H9 (cell line): ENCODE data around the gene MPZL1. TPM values are rescaled to one million over a fixed set of nuclear protein-coding genes. Genes with fewer than 3 reads are reported as not detected.

Source experiments
- DNase-seq: peaks from one replicate; pipeline ENCODE4 v3.0.0-alpha.2; 2017
- H2AFZ ChIP-seq: one replicate; pipeline ENCODE4 v1.6.1; 2013; ENCODE audit warnings: mild to moderate bottlenecking, low read length, control low read depth, moderate library complexity
- H2AK5ac ChIP-seq: 2 replicates; pipeline ENCODE4 v1.6.1; 2013; ENCODE audit warnings: low read length, control low read depth, mixed read lengths; ENCODE audit not compliant: insufficient read length
- H2BK120ac ChIP-seq: one replicate; pipeline ENCODE4 v1.6.1; 2013; ENCODE audit warnings: low read depth, mild to moderate bottlenecking, low read length, control low read depth, inconsistent platforms; ENCODE audit not compliant: poor library complexity, severe bottlenecking
- H2BK12ac ChIP-seq: 2 replicates; pipeline ENCODE4 v1.6.1; 2013; ENCODE audit warnings: low read length, control low read depth, mixed read lengths, low read depth; ENCODE audit not compliant: insufficient read length
- H2BK15ac ChIP-seq: 2 replicates; pipeline ENCODE4 v1.6.1; 2013; ENCODE audit warnings: low read depth, low read length, control low read depth
- H2BK20ac ChIP-seq: one replicate; pipeline ENCODE4 v1.6.1; 2013; ENCODE audit warnings: low read depth, mild to moderate bottlenecking, low read length, control low read depth, inconsistent platforms; ENCODE audit not compliant: poor library complexity, severe bottlenecking
- H2BK5ac ChIP-seq: 2 replicates; pipeline ENCODE4 v1.6.1; 2013; ENCODE audit warnings: low read length, control low read depth, mixed read lengths; ENCODE audit not compliant: insufficient read length
- H3K14ac ChIP-seq: 2 replicates; pipeline ENCODE4 v1.6.1; 2013; ENCODE audit warnings: low read length, control low read depth; ENCODE audit not compliant: insufficient read depth
- H3K18ac ChIP-seq: 2 replicates; pipeline ENCODE4 v1.6.1; 2013; ENCODE audit warnings: low read depth, mild to moderate bottlenecking, mixed read lengths, low read length, control low read depth; ENCODE audit not compliant: insufficient read length
- H3K23ac ChIP-seq: 2 replicates; pipeline ENCODE4 v1.6.1; 2013; ENCODE audit warnings: low read length, control low read depth, mixed read lengths, low read depth; ENCODE audit not compliant: insufficient read length
- H3K23me2 ChIP-seq: 2 replicates; pipeline ENCODE4 v1.6.1; 2013; ENCODE audit warnings: low read depth, mild to moderate bottlenecking, mixed read lengths, low read length, control low read depth; ENCODE audit not compliant: insufficient read length, poor library complexity, severe bottlenecking
- H3K27ac ChIP-seq: 2 replicates; pipeline ENCODE4 v1.5.1; 2013; ENCODE audit warnings: low read length, control low read depth, mixed read lengths, low read depth; ENCODE audit not compliant: insufficient read length
- H3K27me3 ChIP-seq: 2 replicates; pipeline ENCODE4 v1.6.1; 2013; ENCODE audit warnings: low read length, control low read depth, inconsistent platforms; ENCODE audit not compliant: insufficient read depth
- H3K4ac ChIP-seq: 2 replicates; pipeline ENCODE4 v1.6.1; 2013; ENCODE audit warnings: low read depth, mild to moderate bottlenecking, control low read depth, inconsistent platforms, low read length, moderate library complexity
- H3K4me1 ChIP-seq: 2 replicates; pipeline ENCODE4 v1.6.1; 2013; ENCODE audit warnings: low read length, control low read depth, inconsistent platforms; ENCODE audit not compliant: insufficient read depth
- H3K4me2 ChIP-seq: 2 replicates; pipeline ENCODE4 v1.6.1; 2013; ENCODE audit warnings: low read length, control low read depth, mixed read lengths; ENCODE audit not compliant: insufficient read length, insufficient read depth
- H3K56ac ChIP-seq: 2 replicates; pipeline ENCODE4 v1.6.1; 2013; ENCODE audit warnings: low read depth, mild to moderate bottlenecking, mixed read lengths, low read length, control low read depth; ENCODE audit not compliant: insufficient read length
- H3K79me1 ChIP-seq: 2 replicates; pipeline ENCODE4 v1.6.1; 2013; ENCODE audit warnings: low read depth, mild to moderate bottlenecking, moderate library complexity, low read length, control low read depth, inconsistent platforms; ENCODE audit not compliant: insufficient read depth, poor library complexity, severe bottlenecking
- H3K79me2 ChIP-seq: 2 replicates; pipeline ENCODE4 v1.6.1; 2013; ENCODE audit warnings: low read length, control low read depth, inconsistent platforms; ENCODE audit not compliant: insufficient read depth
- H3K9ac ChIP-seq: 2 replicates; pipeline ENCODE4 v1.6.1; 2013; ENCODE audit warnings: low read length, control low read depth, mixed read lengths; ENCODE audit not compliant: insufficient read length; ENCODE audit errors: extremely low read depth
- H3K9me3 ChIP-seq: one replicate; pipeline ENCODE4 v1.6.1; 2013; ENCODE audit warnings: low read depth, low read length, inconsistent platforms; ENCODE audit not compliant: control insufficient read depth
- H3T11ph ChIP-seq: one replicate; pipeline ENCODE4 v1.6.1; 2013; ENCODE audit warnings: mild to moderate bottlenecking, low read length, control low read depth, inconsistent platforms
- H4K20me1 ChIP-seq: one replicate; pipeline ENCODE4 v1.6.1; 2013; ENCODE audit not compliant: control insufficient read depth, insufficient read length, insufficient read depth
- H4K5ac ChIP-seq: 2 replicates; pipeline ENCODE4 v1.6.1; 2013; ENCODE audit warnings: low read depth, mild to moderate bottlenecking, mixed read lengths, low read length, control low read depth; ENCODE audit not compliant: insufficient read length
- H4K8ac ChIP-seq: replicated peaks from 2 replicates; pipeline ENCODE4 v1.6.1; 2013; ENCODE audit warnings: low read length, control low read depth, mixed read lengths, low read depth; ENCODE audit not compliant: insufficient read length
- H4K91ac ChIP-seq: 2 replicates; pipeline ENCODE4 v1.6.1; 2013; ENCODE audit warnings: low read depth, mild to moderate bottlenecking, moderate library complexity, mixed read lengths, low read length, control low read depth; ENCODE audit not compliant: insufficient read length
- H3K27ac Mint-ChIP-seq, 3 experiments: 2 replicates in 2 of 3; 3 replicates in 1 of 3; pipeline ENCODE4 v1.8.0; 2020 to 2021; ENCODE audit warnings: mixed read lengths in 3 of 3, mild to moderate bottlenecking in 1 of 3, moderate library complexity in 1 of 3
- H3K27me3 Mint-ChIP-seq: 2 replicates; pipeline ENCODE4 v1.8.0; 2021; ENCODE audit warnings: low read depth, mild to moderate bottlenecking, moderate library complexity, mixed read lengths
- H3K36me3 Mint-ChIP-seq, 3 experiments: 2 replicates in 2 of 3; 3 replicates in 1 of 3; pipeline ENCODE4 v1.8.0; 2020 to 2021; ENCODE audit warnings: low read depth in 3 of 3, mixed read lengths in 3 of 3; ENCODE audit not compliant: insufficient read depth in 1 of 3
- H3K4me1 Mint-ChIP-seq, 2 experiments: 2 replicates each; pipeline ENCODE4 v1.8.0; 2020; ENCODE audit warnings: mixed read lengths in 2 of 2
- H3K4me3 Mint-ChIP-seq, 2 experiments: 2 replicates in 1 of 2; 3 replicates in 1 of 2; pipeline ENCODE4 v1.8.0; 2020 to 2021; ENCODE audit warnings: mild to moderate bottlenecking in 2 of 2, mixed read lengths in 2 of 2, moderate library complexity in 1 of 2
- H3K9me3 Mint-ChIP-seq, 2 experiments: 2 replicates in 1 of 2; 3 replicates in 1 of 2; pipeline ENCODE4 v1.8.0; 2020; ENCODE audit warnings: mild to moderate bottlenecking in 2 of 2, mixed read lengths in 2 of 2, moderate library complexity in 1 of 2
- CTCF ChIP-seq: fragments of 200-600 bp; sonication (generic); conservative IDR thresholded peaks from 3 replicates; pipeline ENCODE4 v1.8.0; 2021; ENCODE audit warnings: antibody characterized with exemption, mild to moderate bottlenecking
- WGBS: extraction: QIAGEN DNeasy Blood & Tissue Kit; methylation state at CpG from one replicate; pipeline ENCODE4 v1.1.7; 2013; ENCODE audit warnings: missing lambda C conversion rate, low lambda C conversion rate, mixed read lengths; ENCODE audit not compliant: insufficient read length; ENCODE audit errors: extremely low coverage; 5-methylcytosine and 5-hydroxymethylcytosine counted together
- total RNA-seq: library from RNA; stranded (reverse); gene quantifications from 2 replicates; pipeline ENCODE4 v1.2.1, GENCODE V29; 2021

MPZL1 gene
- total RNA-seq, 1 experiment from 2014 or later, result 60.7 TPM

- Histone ChIP-seq H3K14ac (no peak overlapping the region), H4K8ac (no peak overlapping the region), H2AK5ac (no peak overlapping the region), H2BK15ac (no peak overlapping the region), H2BK12ac (no peak overlapping the region), H3K79me2 (peaks cover 20% of the 10 kb centered on the region; the same call in 1 of the 2 replicates), H2BK5ac (no peak overlapping the region), H3K79me1 (peaks cover 3% of the 10 kb centered on the region), H3K4ac (no peak overlapping the region), H3K56ac (no peak overlapping the region), H3K27me3 (no peaks in the 10 kb centered on the region), H3K4me2 (no peak overlapping the region), H4K91ac (no peak overlapping the region), H2AFZ (no peak overlapping the region), H2BK120ac (no peak overlapping the region), H3K23ac (no peak overlapping the region), H3K27ac (no peak overlapping the region), H3K9me3 (no peaks in the 10 kb centered on the region), H3T11ph (no peak overlapping the region), H4K5ac (no peak overlapping the region), H3K23me2 (peaks cover 7% of the 10 kb centered on the region), H3K18ac (no peak overlapping the region), H3K9ac (no peak overlapping the region), H2BK20ac (no peak overlapping the region), H4K20me1 (no peaks in the 10 kb centered on the region), H3K4me1 (peaks cover 4% of the 10 kb centered on the region)
- TF ChIP-seq CTCF, result no peak
- DNase-seq, result no peak
- H3K9me3 Mint-ChIP-seq, result no peaks in the 10 kb centered on the region
- peak overlapping the region in 1 of 3 experiments; percentile 67; a peak in 1 of 7 replicates for H3K27ac Mint-ChIP-seq
- H3K36me3 Mint-ChIP-seq, result peaks cover 15 to 21% (median 20%) of the 10 kb centered on the region in 3 experiments
- peaks cover 37% of the 10 kb centered on the region in 2 experiments for H3K4me1 Mint-ChIP-seq
- WGBS, result no CpG with 5 or more reads among the region's 1 CpG
- peaks cover under 1% of the 10 kb centered on the region; the same call in 1 of the 2 replicates for H3K27me3 Mint-ChIP-seq
- H3K4me3 Mint-ChIP-seq, result no peak overlapping the region; a peak in 1 of 5 replicates
Observed at GRCh38 chr1:167726008-167726407, 4.2 kb downstream of the MPZL1 start.
